Nephron progenitor cell (in vitro differentiated cells): ENCODE measurements around the gene COL6A5.
"Not testable (repeated sequence)": the region's sequence is repeated elsewhere in the genome, so short reads cannot be mapped to it uniquely, and the experiment has no call there.

ENCODE experiments used
- DNase-seq: peaks from one replicate; pipeline ENCODE4 v3.0.0; 2021
- H3K27ac Mint-ChIP-seq: 2 replicates; pipeline ENCODE4 v1.8.0; 2021; ENCODE audit warnings: mild to moderate bottlenecking, moderate library complexity, mixed read lengths
- H3K27me3 Mint-ChIP-seq: 2 replicates; pipeline ENCODE4 v1.8.0; 2021; ENCODE audit warnings: mild to moderate bottlenecking, low read depth, mixed read lengths; ENCODE audit not compliant: poor library complexity
- H3K36me3 Mint-ChIP-seq: 2 replicates; pipeline ENCODE4 v1.8.0; 2021; ENCODE audit warnings: low read depth, mixed read lengths
- H3K4me1 Mint-ChIP-seq: 2 replicates; pipeline ENCODE4 v1.8.0; 2021; ENCODE audit warnings: mixed read lengths
- H3K4me3 Mint-ChIP-seq: 2 replicates; pipeline ENCODE4 v1.8.0; 2021; ENCODE audit warnings: mild to moderate bottlenecking, moderate library complexity, mixed read lengths
- H3K9me3 Mint-ChIP-seq: 2 replicates; pipeline ENCODE4 v1.8.0; 2021; ENCODE audit warnings: mild to moderate bottlenecking, moderate library complexity, mixed read lengths
- CTCF ChIP-seq: fragments of 200-600 bp; sonication (generic); IDR thresholded peaks from 2 replicates; pipeline ENCODE4 v1.5.0; 2021; ENCODE audit warnings: antibody characterized with exemption

Gene COL6A5

GRCh38 chr3:130392266-130392665 is 46.8 kb downstream of the COL6A5 start:
- TF ChIP-seq CTCF = no peak
- Mint-ChIP-seq H3K27me3 (peaks cover 3% of the 10 kb centered on the region), H3K27ac (no peak overlapping the region), H3K4me3 (no peak overlapping the region), H3K9me3 (no peaks in the 10 kb centered on the region), H3K36me3 (no peaks in the 10 kb centered on the region), H3K4me1 (peaks cover 6% of the 10 kb centered on the region)
- DNase-seq = no peak

- no peaks in the 10 kb centered on the region for H3K9me3 Mint-ChIP-seq
- H3K36me3 Mint-ChIP-seq = no peaks in the 10 kb centered on the region
- no peak for DNase-seq
- peaks cover 3% of the 10 kb centered on the region for H3K27me3 Mint-ChIP-seq
- no peak overlapping the region for H3K4me3 Mint-ChIP-seq
- no peak overlapping the region for H3K27ac Mint-ChIP-seq
- TF ChIP-seq CTCF = no peak
- H3K4me1 Mint-ChIP-seq = peaks cover 6% of the 10 kb centered on the region
Observed at GRCh38 chr3:130393594-130393993, 48.1 kb downstream of the COL6A5 start.

GRCh38 chr3:130395331-130395730 is 49.9 kb downstream of the COL6A5 start:
- Mint-ChIP-seq H3K9me3 (no peaks in the 10 kb centered on the region), H3K4me3 (no peak overlapping the region), H3K4me1 (peaks cover 3% of the 10 kb centered on the region), H3K36me3 (no peaks in the 10 kb centered on the region), H3K27ac (no peak overlapping the region), H3K27me3 (peaks cover 3% of the 10 kb centered on the region)
- TF ChIP-seq CTCF = no peak
- no peak for DNase-seq

- no peak for TF ChIP-seq CTCF
- H3K4me1 Mint-ChIP-seq = no peaks in the 10 kb centered on the region
- H3K4me3 Mint-ChIP-seq = no peak overlapping the region
- H3K27ac Mint-ChIP-seq = no peak overlapping the region
- H3K36me3 Mint-ChIP-seq = no peaks in the 10 kb centered on the region
- H3K9me3 Mint-ChIP-seq = no peaks in the 10 kb centered on the region
- peaks cover 3% of the 10 kb centered on the region for H3K27me3 Mint-ChIP-seq
- no peak for DNase-seq
Observed at GRCh38 chr3:130395916-130396315, 50.4 kb downstream of the COL6A5 start.

GRCh38 chr3:130404401-130404800 is 58.9 kb downstream of the COL6A5 start:
- DNase-seq = no peak
- no peak for TF ChIP-seq CTCF
- Mint-ChIP-seq H3K27ac (no peak overlapping the region), H3K4me3 (no peak overlapping the region), H3K4me1 (no peaks in the 10 kb centered on the region), H3K36me3 (no peaks in the 10 kb centered on the region), H3K27me3 (peaks cover 9% of the 10 kb centered on the region), H3K9me3 (peaks cover 25% of the 10 kb centered on the region)

GRCh38 chr3:130405956-130406355 is 60.5 kb downstream of the COL6A5 start:
- Mint-ChIP-seq H3K9me3 (peaks cover 31% of the 10 kb centered on the region), H3K36me3 (no peaks in the 10 kb centered on the region), H3K4me3 (no peak overlapping the region), H3K27ac (no peak overlapping the region), H3K27me3 (peaks cover 9% of the 10 kb centered on the region), H3K4me1 (no peaks in the 10 kb centered on the region)
- no peak for TF ChIP-seq CTCF
- DNase-seq = no peak

GRCh38 chr3:130408253-130408652 is 62.8 kb downstream of the COL6A5 start:
- H3K27ac Mint-ChIP-seq, DNase-seq, H3K4me1 Mint-ChIP-seq, H3K4me3 Mint-ChIP-seq, H3K36me3 Mint-ChIP-seq, H3K27me3 Mint-ChIP-seq: not testable (repeated sequence)
- H3K9me3 Mint-ChIP-seq = peaks cover 31% of the 10 kb centered on the region
